ENCODE results near the gene HCAR3. TPM values are rescaled to one million over a fixed set of nuclear protein-coding genes. Genes with fewer than 3 reads are reported as not detected.
"Not testable (repeated sequence)": the region's sequence is repeated elsewhere in the genome, so short reads cannot be mapped to it uniquely, and the experiment has no call there.

The HCAR3 gene
- total RNA-seq, 2 experiments from 2014 or later = not detected

GRCh38 chr12:122700038-122700710 lies 16.4 kb downstream of the HCAR3 start:
- POLR2A ChIA-PET; DNase-seq; H3K9me3 Mint-ChIP-seq; H3K36me3 Mint-ChIP-seq (ENCODE audit: low read depth); CTCF ChIA-PET; H3K27me3 Mint-ChIP-seq; H3K27ac Mint-ChIP-seq; ATAC-seq; intact Hi-C loops (cut with micrococcal nuclease); H3K4me3 Mint-ChIP-seq; H3K4me1 Mint-ChIP-seq (ENCODE audit: low read depth): not testable (repeated sequence)

- CTCF ChIA-PET; H3K4me3 Mint-ChIP-seq; H3K27ac Mint-ChIP-seq; H3K4me1 Mint-ChIP-seq (ENCODE audit: low read depth); H3K9me3 Mint-ChIP-seq; ATAC-seq; intact Hi-C loops (cut with micrococcal nuclease); H3K27me3 Mint-ChIP-seq; POLR2A ChIA-PET; H3K36me3 Mint-ChIP-seq (ENCODE audit: low read depth); DNase-seq: not testable (repeated sequence)
Measured at GRCh38 chr12:122696922-122697321, 19.7 kb downstream of the HCAR3 start.

GRCh38 chr12:122691566-122691965 lies 25.0 kb downstream of the HCAR3 start:
- ChIA-PET POLR2A (no interaction called here), CTCF (no interaction called here)
- H3K9me3 Mint-ChIP-seq = no peaks in the 10 kb centered on the region
- DNase-seq = no peak
- no peak for TF ChIP-seq CTCF (IDR thresholded peaks at IDR 0.05)
- intact Hi-C loops (cut with micrococcal nuclease) = no loop called here
- H3K27me3 Mint-ChIP-seq = no peaks in the 10 kb centered on the region
- H3K4me1 Mint-ChIP-seq (ENCODE audit: low read depth) = no peaks in the 10 kb centered on the region
- H3K27ac Mint-ChIP-seq = no peak overlapping the region
- no peak for ATAC-seq
- H3K4me3 Mint-ChIP-seq = no peak overlapping the region
- no peaks in the 10 kb centered on the region for H3K36me3 Mint-ChIP-seq (ENCODE audit: low read depth)

- intact Hi-C loops (cut with micrococcal nuclease) = no loop called here
- DNase-seq = no peak
- no peaks in the 10 kb centered on the region for H3K27me3 Mint-ChIP-seq
- no peak overlapping the region for H3K4me3 Mint-ChIP-seq
- no peak overlapping the region for H3K27ac Mint-ChIP-seq
- H3K9me3 Mint-ChIP-seq = no peaks in the 10 kb centered on the region
- H3K36me3 Mint-ChIP-seq (ENCODE audit: low read depth) = no peaks in the 10 kb centered on the region
- no peak for ATAC-seq
- no peak for TF ChIP-seq CTCF (IDR thresholded peaks at IDR 0.05)
- ChIA-PET POLR2A (interaction anchor here (1.3 kb wide), 1 partner anchor 41 kb away, joined by 4 read pairs; no protein-coding TSS in a partner anchor), CTCF (interaction anchor here (1.2 kb wide), 1 partner anchor 107 kb away, joined by 3 read pairs; no protein-coding TSS in a partner anchor)
- H3K4me1 Mint-ChIP-seq (ENCODE audit: low read depth) = no peaks in the 10 kb centered on the region
Measured at GRCh38 chr12:122688291-122688690, 28.3 kb downstream of the HCAR3 start.

GRCh38 chr12:122687086-122687485 lies 29.5 kb downstream of the HCAR3 start:
- Mint-ChIP-seq H3K9me3 (no peaks in the 10 kb centered on the region), H3K4me1 (ENCODE audit: low read depth) (no peaks in the 10 kb centered on the region), H3K36me3 (ENCODE audit: low read depth) (no peaks in the 10 kb centered on the region), H3K4me3 (no peak overlapping the region), H3K27me3 (no peaks in the 10 kb centered on the region), H3K27ac (no peak overlapping the region)
- no peak for ATAC-seq
- POLR2A ChIA-PET = no interaction called here
- DNase-seq = no peak
- TF ChIP-seq CTCF (IDR thresholded peaks at IDR 0.05) = no peak
- CTCF ChIA-PET = no interaction called here
- intact Hi-C loops (cut with micrococcal nuclease) = no loop called here

GRCh38 chr12:122686538-122686937 lies 30.1 kb downstream of the HCAR3 start:
- POLR2A ChIA-PET = no interaction called here
- Mint-ChIP-seq H3K4me3 (no peak overlapping the region), H3K36me3 (ENCODE audit: low read depth) (no peaks in the 10 kb centered on the region), H3K9me3 (no peaks in the 10 kb centered on the region), H3K27ac (no peak overlapping the region), H3K27me3 (no peaks in the 10 kb centered on the region), H3K4me1 (ENCODE audit: low read depth) (no peaks in the 10 kb centered on the region)
- TF ChIP-seq CTCF (IDR thresholded peaks at IDR 0.05) = no peak
- no peak for ATAC-seq
- intact Hi-C loops (cut with micrococcal nuclease) = no loop called here
- CTCF ChIA-PET = no interaction called here
- no peak for DNase-seq

Data from activated CD8-positive, alpha-beta T cell treated with anti-CD3 and anti-CD28 coated beads for 36 hours (primary cell).